ENCODE results near the gene POTEB2.
"Not testable (repeated sequence)": the region's sequence is repeated elsewhere in the genome, so short reads cannot be mapped to it uniquely, and the experiment has no call there.

POTEB2 gene

GRCh38 chr15:20866214-20866613 is at the start of gene POTEB2:
TSS of gene POTEB2 (minus strand) at chr15:20866314. CDS start at chr15:20866281, 33 bp downstream.
- DNase-seq (ENCODE audit: low read depth); H3K4me3 ChIP-seq (ENCODE audit: low read depth, low read length): not testable (repeated sequence)

DNA sequence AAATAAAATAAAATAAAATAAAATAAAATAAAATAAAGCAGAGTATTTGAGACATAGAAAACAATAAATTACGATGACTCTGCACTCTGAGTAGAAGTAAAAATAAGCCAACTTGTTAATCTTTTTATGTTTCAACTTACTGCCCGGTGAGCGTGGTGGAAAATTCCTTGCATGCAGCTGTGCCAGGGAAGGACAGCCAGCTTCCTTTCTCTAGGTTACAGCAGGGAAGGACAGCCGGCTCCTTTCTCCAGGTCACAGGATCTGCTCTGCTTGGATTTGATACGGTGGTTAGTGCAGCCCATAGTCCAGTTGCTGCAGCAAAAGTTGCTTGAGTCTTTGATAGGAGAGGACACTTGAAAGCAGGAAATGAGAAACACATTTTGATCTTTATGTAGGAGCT is 13.8 kb upstream of the POTEB2 start:
- DNase-seq (ENCODE audit: low read depth), result not testable (repeated sequence)

GRCh38 chr15:20878464-20878863 is 12.3 kb upstream of the POTEB2 start:
- DNase-seq (ENCODE audit: low read depth); H3K4me3 ChIP-seq (ENCODE audit: low read depth, low read length): not testable (repeated sequence)

More for the DNA sequence above, 13.8 kb upstream of the POTEB2 start:
- H3K4me3 ChIP-seq (ENCODE audit: low read depth, low read length), result not testable (repeated sequence)

DNA sequence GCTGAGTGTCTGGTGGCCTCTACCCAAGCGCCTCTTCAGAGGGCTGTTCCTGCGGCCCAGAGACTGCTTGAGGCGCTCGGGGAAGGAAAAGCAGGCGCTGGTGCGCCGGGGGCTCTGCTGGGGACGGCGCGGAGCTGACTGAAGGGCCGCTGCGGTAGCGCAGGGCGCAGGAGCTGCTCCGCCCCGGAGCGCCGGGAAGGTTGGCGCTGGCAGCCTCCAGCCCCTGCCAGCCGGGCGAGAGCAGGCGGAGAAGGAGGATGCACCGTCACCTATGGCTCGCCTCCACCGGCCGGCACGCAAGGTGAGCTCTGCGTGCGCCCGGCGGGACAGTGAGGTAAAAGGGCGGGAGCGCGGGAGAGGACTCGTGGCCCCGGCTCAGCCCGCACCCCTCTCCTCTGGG is 11.7 kb upstream of the POTEB2 start:
- H3K4me3 ChIP-seq (ENCODE audit: low read depth, low read length); DNase-seq (ENCODE audit: low read depth): not testable (repeated sequence)
